COR-L47 (cell line): Measurements from ENCODE around the gene SMAD3.
"Not testable (repeated sequence)": the region's sequence is repeated elsewhere in the genome, so short reads cannot be mapped to it uniquely, and the experiment has no call there.

Experiments used
- DNase-seq: peaks from one replicate; lab custom pipeline; 2025; lab: John Stamatoyannopoulos, UW

The SMAD3 gene

DNA sequence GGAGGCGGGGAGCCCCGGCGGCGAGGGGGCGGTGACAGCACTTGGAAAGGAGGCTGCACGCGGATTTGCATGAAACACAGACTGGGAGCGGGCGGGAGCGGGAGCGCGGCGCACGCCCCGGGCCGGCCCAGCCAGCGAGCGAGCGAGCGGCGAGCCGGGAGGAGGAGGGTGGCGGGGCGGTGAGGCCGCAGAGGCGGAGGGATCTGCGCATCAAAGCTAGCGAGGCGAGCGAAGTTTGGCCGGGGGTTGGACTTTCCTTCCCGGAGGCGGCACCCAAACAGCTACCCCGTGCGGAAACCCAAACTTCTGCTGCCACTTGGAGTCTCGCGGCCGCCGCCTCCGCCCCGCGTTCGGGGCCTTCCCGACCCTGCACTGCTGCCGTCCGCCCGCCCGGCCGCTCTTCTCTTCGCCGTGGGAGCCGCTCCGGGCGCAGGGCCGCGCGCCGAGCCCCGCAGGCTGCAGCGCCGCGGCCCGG is at the start of gene SMAD3:
Gene SMAD3 (plus strand): TSS at position 72 of the 475 bp plus-strand sequence. CDS start 553 bp downstream, outside the sequence.
- peak; percentile 19 for DNase-seq

DNA sequence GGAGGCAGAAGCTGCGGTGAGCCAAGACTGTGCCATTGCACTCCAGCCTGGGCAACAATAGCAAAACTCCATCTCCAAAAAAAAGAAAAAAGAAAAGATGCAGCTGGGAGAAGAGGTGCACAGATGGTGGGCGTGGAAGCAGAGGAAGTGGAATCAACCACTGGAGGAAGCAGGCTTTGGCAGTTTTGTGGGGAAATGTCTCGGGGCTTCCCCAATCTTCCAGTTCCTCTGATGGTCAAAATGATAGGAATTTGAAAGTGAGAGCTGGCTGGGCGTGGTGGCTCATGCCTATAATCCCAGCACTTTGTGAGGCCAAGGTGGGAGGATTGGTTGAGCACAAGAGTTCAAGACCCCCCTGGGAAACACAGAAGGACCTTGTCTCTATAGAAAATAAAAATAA is 48.1 kb upstream of the SMAD3 start:
- DNase-seq = no peak

DNA sequence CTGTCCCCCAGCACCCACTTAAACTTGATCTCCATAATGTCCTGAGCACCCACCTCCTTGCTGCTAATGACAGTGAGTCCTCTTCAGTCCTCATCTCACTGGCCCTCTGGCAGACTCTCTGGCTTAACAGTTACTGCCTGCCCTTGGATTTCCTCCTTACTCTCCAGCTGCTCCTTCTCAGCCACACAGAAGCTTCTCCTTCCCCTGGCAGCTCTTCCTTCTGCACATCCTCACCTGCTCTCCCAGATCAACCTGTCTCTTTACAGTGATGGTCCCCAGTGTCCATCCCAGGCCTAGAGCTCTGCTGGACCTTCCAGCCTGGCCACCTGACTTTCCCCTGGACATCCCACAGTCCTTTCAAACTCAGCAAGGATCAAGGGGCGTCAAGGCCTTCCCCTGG is 47.4 kb upstream of the SMAD3 start:
- DNase-seq = no peak

DNA sequence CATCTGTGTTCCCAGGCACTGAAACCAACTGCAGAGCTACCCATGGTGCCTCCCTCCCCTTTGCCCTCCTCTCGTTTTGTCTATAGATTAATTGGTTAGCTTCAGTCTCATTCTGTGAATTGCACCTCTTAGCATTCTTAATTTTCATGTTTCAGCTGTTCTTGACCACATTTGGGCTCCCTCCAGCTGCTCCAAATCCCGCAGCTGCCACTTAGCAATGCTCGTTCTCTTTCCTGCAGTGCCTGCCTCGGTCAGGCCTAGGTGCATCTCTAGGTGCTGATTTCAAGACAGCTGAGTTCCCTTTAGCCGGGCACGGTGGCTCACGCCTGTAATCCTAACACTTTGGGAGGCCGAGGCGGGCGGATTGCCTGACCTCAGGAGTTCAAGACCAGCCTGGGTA is 47.0 kb upstream of the SMAD3 start:
- no peak for DNase-seq

DNA sequence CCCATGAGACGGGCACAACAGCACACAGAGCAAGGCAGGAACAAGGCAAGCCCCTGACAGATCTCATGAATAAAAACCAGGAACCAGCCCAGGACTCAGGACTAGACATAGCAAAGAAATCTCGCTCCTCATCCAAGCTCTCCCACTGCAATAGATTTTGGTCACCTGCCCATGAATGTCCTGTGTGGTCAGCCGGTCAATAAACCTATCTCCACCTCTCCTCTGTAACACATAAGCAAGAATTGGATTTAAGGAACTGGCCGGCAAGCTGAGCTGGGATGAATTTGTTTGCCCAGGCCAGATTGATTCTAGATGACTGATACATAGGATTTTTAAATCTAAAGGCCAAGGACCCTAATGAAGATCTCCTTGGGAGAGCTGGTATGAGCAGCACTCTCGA is 46.3 kb upstream of the SMAD3 start:
- no peak for DNase-seq

DNA sequence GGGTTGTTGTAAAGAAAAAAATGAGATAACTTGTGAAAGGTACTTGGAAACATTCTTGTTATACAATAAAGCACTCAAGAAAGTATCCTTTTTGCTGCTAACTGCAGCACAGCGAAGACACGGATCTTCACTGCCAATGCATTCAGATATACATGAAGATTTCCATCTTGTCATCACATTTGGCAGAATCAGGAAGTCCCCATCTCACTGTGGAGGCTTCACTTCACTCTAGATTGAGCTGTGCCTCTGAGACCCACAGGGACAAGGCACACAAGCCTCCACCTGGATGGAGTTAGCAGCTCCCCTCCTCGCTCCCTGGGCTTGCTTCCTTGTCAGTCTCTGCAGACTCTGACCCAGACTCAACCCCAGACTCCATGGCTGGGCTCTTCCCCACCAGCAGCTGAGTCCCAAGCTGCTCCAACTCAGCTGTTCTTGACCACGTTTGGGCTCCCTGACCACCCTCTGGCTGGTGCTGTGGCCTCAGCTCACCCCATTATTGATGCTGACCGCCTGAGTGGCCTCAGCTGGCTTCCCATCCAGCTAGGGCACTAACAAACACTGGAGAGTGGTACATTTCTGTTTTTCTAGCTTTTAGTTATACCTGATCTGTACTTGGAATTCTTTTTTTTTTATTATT is 45.4 kb upstream of the SMAD3 start:
- DNase-seq = no peak

DNA sequence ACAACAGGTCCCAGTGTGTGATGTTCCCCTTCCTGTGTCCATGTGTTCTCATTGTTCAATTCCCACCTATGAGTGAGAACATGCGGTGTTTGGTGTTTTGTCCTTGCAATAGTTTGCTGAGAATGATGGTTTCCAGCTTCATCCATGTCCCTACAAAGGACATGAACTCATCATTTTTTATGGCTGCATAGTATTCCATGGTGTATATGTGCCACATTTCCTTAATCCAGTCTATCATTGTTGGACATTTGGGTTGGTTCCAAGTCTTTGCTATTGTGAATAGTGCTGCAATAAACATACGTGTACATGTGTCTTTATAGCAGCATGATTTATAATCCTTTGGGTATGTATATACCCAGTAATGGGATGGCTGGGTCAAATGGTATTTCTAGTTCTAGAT is 44.7 kb upstream of the SMAD3 start:
- DNase-seq = not testable (repeated sequence)

DNA sequence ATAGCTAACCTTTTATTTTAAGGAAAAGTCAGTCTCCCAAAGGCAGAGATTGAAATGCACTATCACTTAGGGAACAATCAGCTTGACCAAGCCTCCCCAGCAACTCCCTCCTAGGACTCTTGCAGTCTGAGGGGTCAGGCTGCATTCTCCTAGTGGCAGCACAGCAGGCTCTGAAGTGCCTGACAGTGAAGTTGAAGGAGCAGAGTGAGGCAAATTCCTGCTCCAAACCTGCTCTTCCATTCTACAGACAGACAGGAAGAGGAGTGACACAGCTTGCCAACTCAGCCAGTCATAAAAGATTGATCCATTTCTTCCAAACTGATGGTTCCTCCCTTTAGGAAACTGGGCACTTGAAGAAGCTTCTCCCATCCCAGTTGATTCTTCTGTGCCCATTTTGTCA is 43.9 kb upstream of the SMAD3 start:
- no peak for DNase-seq

DNA sequence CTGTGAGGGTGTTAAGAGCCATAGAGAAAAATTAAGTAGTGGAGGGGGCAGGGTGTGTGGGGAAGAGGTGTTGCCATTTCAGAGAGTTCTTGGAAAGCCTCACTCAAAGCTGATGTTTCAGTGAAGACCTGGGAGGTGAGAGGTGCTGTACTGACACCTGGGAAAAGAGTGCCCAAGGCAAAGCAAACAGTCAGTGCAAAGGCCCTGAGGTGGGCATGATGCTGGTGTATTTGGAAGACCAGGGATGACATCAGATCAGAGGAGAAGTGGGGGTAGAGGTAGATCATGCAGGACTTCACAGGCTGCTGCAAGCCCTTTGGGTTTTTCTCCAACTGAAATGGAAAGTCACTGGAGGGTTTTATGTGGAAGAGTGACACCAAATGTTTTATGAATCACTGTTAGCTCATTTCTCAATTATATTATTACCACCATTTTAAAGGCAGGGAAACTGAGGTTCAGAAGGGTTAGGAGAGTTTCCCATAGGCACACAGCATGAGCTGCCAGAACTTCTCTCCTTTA is 42.8 kb upstream of the SMAD3 start:
- DNase-seq = no peak

DNA sequence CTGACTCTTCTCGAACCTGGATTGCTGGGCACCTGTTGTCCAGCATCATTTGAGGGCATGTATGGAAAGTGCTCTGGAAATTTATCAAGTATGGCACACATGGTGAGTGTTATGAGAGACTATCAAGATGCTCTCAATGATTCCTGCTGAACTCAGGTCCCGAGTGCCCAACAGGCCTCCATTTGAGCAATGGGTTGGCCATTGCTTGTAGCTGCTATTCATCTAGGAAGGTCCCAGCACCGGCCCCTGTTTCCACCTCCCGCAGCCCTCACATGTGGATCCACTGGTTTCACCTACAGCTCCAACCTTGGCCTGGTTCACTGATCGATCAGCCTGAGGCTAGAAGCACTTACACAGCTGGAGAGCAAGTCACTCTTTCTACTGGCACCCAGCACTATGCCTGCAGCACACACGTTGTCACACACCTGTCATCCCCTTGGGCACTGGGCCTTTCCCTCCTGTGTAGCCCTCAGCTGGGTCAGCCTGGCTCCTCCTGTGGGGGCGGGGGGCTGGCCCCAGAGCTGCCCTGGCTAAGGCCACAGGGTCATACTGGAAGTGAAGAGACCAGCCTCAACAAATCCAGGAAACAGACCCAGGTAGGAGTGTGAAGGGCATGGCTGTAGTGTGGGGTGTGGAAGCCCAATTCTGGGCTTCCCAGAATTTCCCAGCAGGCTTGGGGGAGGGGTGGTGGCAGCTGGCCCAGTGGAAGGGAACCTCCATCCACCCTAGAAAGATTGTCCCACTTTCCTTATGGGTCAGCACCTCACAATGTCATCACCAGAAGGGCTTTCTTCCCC is 41.7 kb upstream of the SMAD3 start:
- no peak for DNase-seq

DNA sequence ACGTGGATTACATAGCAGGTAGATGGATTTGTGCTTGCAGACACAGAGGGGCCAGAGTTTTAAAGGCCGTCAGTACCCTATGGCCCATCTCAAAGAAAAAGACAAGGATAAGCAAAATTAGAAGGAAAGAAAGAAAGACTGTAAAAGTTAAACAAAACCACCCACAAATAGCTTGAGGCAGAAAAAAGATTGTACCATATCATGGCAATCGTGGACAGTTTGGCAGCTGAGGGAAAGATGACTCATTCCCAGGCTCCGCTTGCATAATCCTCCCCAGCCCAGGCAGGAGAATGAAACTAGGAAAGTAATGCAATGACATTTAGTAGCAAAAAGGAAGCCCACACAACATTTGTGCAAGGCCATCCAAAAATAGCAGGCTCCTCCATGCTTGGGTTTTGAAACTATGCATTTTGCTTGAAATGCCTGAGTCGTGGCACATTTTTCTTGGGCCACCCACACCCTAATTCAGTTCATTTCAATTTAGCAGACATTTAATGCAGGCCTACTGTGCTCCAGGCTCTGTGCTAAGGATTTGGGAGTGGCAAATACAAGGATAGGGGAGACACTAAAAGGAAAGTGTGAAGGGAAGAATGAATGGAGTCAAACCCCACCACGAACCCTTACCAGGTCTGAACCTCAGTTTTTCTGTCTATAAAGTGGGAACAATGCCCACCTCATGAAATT is 40.9 kb upstream of the SMAD3 start:
- no peak for DNase-seq

DNA sequence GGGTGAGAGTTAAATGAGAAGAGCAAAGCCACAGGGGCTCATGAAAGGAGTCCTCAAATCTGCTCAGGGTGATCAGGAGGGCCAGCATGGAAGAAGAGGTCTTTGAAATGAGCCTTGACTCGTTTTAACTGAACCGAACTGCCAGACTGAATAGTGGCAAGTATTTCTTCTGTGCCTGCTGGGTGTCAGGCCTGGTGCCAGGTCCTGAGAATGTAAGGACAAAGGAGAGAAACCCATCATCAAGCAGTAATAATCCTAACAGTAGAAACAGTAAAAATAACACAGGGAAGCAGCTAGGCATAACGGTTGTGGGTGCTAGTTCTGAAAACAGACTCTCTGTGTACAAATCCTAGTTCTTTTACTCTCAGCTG is 40.4 kb upstream of the SMAD3 start:
- DNase-seq = peak; percentile 11

DNA sequence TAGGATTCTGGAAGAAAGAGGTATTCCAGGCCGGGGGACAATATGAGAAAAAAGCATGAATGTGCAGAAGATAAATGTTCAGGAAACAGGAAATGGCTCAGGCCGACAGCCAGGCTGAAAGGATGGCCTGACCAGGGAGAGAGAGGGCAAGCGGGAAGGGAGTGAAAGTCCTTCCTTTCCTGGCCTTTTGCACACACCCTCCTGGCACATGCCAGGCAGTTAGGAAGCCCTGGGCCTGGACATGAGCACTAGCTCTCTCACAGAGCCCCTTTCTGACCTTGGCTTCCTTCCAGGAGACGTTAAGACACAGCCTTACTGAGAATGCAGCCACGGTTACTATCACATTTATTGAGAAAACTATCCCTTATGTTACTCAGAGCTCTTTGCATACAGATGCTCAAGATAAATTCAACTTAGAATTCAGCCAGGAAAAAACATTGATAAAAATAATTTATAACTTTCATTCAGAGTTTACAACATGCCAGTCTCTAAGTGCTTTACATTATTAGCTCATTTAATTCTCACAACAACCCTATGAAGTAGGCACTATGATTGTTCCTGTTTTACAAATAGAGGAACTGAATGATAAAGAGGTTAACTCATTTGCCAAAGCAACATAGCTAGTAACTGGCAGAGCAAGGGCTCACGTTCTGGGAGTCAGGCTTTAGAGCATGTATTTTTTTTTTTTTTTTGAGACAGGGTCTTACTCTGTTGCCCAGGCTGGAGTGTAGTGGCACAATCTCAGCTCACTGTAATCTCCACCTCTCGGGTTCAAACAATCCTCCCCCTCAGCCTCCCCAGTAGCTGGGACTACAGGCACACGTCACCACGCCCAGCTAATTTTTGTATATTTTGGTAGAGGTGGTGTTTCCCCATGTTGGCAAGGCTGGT is 39.4 kb upstream of the SMAD3 start:
- no peak for DNase-seq

DNA sequence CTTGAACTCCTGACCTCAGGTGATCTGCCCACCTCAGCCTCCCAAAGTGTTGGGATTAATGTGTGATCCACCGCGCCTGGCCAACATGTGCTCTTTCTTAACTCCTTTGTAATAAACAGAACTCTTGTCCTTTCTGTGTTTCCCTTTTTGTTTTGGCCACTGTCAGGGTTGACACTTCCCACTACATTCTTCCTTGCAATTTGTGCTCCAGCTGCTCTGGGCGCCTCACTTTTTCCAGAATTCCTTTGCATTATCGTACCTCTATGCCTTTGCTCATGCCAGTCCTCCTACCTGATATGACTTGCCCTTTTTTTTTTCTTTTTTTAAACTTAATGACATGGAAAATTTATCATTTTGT is 38.8 kb upstream of the SMAD3 start:
- no peak for DNase-seq

DNA sequence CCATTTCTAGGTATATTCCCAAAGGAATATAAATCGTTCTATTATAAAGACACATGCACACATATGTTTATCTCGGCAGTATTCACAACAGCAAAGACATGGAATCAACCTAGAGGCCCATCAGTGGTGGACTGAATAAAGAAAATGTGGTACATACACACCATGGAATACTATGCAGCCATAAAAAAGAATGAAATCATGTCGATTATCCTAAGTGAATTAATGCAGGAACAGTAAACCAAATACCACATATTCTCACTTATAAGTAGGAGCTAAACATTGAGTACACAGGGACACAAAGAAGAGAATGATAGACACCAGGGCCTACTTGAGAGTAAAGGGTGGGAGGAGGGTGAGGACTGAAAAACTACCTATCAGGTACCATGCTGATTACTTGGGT is 37.0 kb upstream of the SMAD3 start:
- DNase-seq = not testable (repeated sequence)

DNA sequence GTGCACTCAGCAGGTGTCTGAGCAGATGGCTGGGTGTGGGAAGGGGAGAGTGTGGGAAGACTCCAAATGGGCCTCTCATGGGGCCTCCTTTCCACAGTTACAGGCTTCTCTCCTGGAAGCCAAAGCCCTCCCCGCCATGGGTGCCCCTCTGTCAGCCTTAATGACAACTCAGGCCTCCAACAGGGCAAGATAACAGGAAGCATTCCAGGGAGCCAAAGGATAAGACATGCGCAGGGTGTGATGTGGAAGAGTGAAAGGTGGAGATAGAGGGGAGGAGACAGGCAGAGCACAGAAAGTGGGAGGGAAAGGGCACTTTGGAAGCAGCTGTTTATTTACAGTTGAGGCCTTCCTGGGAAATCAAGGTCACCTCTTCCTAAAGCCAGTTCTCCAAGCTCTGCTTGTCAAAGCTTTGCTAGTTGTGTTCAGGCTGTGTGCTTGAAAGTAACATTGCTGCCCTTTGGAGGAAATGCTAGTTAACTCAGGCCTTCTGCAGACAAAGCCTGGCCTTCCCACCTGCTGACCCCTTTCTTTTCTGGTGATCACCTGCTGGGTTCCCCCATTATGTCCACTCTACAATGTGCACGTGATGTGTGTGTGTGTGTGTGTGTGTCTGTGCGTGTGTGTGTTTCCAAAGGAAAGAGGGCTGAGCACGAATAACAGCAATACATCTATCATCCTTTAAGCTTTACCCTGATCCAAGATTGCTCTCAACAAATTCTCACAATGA is 35.2 kb upstream of the SMAD3 start:
- peak; percentile 98 for DNase-seq

DNA sequence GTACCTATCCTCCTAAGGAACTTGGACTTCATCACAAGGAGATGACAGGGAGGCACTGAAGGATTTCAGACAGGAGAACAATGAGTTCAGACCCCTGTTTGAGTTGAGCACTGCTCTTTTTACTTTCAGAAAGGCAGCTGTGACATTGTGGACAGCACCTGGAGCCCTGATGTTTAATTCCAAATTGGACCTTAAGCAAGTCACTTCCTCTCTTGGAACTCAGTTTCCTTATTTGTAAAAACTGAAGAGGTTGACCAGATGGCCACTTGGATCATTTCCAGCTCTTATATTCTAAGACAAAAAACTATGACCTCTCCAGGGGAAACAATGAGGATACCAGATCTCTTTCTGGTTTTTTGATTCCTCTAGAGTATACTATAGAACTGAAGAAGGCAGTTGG is 34.1 kb upstream of the SMAD3 start:
- no peak for DNase-seq

DNA sequence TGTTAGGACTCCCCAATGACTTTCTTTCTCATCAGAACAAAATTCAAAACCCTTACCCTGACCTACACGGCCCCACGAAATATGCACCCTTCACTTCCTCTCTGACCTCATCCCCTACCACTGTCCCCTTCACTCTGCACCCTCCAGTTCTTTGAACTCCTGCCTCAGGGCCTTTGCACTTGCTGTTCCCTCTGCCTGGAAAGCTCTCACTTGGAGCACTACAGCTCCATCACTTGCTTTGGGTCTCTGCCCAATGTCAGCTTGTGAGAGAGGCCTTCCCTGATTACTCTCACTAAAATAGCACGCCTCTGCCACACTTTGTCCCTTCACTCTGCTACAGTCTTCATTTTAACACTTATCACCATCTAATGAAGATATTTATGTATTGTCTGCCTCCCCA is 32.8 kb upstream of the SMAD3 start:
- no peak for DNase-seq

DNA sequence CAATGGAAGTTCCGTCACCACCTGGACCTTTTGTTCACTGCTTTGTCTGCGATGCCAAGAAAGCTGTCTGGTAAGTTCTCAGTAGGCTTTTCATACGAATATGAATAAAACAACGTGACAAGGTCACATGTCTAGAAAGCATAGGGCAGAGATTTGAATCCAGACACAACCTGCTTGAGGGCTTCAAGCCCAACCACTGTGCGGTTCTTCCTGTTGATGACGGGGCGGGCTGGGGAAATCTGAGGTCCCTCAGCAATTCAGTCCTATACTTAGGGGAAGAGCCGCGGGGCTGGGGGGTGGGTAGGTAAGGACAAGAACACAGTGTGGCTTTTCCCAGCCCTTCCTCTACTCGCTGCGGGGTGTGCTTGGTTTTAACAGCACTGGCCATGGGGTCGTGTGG is 32.4 kb upstream of the SMAD3 start:
- no peak for DNase-seq

DNA sequence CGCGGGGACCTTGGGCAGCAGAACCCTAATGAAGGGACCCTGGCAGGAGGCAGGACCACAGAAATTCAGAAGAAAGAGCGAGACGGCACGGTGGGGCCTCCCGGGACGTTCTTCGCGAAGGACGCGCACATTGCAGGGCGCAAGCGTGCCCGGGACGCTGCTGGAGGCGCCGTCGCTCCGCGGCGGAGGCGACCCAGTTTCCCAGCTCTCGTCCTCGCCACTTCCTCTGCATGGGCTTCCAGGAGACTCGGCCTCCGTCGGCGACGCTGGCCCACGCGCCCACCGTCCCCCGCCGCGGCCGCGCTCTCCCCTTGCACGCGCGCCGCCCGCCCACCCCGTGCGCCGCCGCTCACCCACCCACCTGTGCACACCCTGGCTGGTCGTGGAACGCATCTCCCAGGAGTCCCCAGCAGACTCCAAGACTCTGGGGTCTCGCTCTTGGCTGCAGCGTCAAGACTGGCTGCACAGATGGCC is 31.8 kb upstream of the SMAD3 start:
- no peak for DNase-seq

DNA sequence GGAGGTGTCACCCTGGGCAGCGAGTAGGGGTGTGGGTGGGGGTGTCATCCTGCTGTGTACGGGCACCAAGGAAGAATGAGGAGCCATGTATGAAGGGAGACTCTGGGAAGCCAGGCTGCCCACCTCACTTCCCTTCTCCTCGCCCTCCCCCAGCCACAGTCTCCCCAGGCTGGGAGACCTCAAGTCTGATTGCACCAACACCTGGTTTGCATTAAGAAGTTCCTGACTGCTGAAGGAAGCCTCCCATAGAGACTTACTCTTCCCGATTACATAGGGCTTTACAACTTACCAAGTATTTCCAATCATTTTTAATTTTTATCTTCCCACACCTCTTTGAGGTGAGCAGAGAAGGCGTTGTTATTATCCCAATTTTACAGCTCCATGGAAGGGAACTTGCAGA is 29.5 kb upstream of the SMAD3 start:
- no peak for DNase-seq
